T-helper 1 cell treated with Interleukin-12 subunit alpha and Interleukin-12 subunit beta and Interleukin-4 antibody, amounts not matched to agents 30 μg/mL and 1 μg/mL, for 36 hours (primary cell): ENCODE data around the gene PCDHB13.
"Not testable (repeated sequence)": the region's sequence is repeated elsewhere in the genome, so short reads cannot be mapped to it uniquely, and the experiment has no call there.

Source experiments
- H3K27ac Mint-ChIP-seq: one replicate; pipeline ENCODE4 v1.8.0; 2021; ENCODE audit warnings: mild to moderate bottlenecking, mixed read lengths
- H3K27me3 Mint-ChIP-seq: one replicate; pipeline ENCODE4 v1.8.0; 2021; ENCODE audit warnings: low read depth, mixed read lengths
- H3K36me3 Mint-ChIP-seq: one replicate; pipeline ENCODE4 v1.8.0; 2021; ENCODE audit warnings: low read depth, mixed read lengths
- H3K4me1 Mint-ChIP-seq: one replicate; pipeline ENCODE4 v1.8.0; 2021; ENCODE audit warnings: low read depth, mixed read lengths
- H3K4me3 Mint-ChIP-seq: one replicate; pipeline ENCODE4 v1.8.0; 2021; ENCODE audit warnings: mild to moderate bottlenecking, moderate library complexity, mixed read lengths
- H3K9me3 Mint-ChIP-seq: one replicate; pipeline ENCODE4 v1.8.0; 2021; ENCODE audit warnings: mixed read lengths

Gene PCDHB13

DNA sequence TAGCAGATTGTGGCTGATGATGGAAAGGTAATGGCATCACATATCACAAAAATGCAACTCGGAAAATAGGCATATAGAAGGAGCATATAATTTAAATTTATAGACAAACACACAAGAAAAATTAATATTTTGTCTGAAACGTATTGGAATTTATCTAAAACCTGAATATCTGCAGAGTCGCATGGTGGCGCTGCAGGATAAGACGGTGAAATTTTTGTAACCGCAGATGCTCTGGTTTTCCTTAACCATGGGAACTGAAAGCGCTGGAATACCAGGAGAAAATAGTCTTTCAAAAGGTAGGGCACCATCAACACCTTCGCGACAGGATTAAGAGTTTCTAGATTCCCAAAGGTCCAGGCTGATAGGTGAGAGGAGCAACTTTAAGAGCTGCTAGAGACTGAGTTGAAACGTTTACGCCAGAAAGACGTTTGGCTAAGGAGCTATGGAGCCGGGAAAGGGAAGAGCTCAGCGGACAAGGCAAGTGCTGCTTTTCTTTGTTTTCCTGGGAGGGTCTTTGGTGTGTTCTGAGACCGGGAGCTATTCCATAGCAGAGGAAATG lies 20.5 kb downstream of the PCDHB13 start:
- Mint-ChIP-seq H3K9me3 (peaks cover 41% of the 10 kb centered on the region), H3K4me1 (peaks cover 2% of the 10 kb centered on the region), H3K27me3 (peaks cover 3% of the 10 kb centered on the region), H3K4me3 (no peak overlapping the region), H3K27ac (no peak overlapping the region), H3K36me3 (peaks cover 2% of the 10 kb centered on the region)

DNA sequence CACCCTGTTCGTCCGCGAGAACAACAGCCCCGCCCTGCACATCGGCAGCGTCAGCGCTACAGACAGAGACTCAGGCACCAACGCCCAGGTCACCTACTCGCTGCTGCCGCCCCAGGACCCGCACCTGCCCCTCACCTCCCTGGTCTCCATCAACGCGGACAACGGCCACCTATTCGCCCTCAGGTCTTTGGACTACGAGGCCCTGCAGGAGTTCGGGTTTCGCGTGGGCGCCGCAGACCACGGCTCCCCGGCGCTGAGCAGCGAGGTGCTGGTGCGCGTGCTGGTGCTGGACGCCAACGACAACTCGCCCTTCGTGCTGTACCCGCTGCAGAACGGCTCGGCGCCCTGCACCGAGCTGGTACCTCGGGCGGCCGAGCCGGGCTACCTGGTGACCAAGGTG lies 22.2 kb downstream of the PCDHB13 start:
- H3K4me3 Mint-ChIP-seq, H3K36me3 Mint-ChIP-seq, H3K27ac Mint-ChIP-seq, H3K27me3 Mint-ChIP-seq, H3K4me1 Mint-ChIP-seq: not testable (repeated sequence)
- peaks cover 59% of the 10 kb centered on the region for H3K9me3 Mint-ChIP-seq

DNA sequence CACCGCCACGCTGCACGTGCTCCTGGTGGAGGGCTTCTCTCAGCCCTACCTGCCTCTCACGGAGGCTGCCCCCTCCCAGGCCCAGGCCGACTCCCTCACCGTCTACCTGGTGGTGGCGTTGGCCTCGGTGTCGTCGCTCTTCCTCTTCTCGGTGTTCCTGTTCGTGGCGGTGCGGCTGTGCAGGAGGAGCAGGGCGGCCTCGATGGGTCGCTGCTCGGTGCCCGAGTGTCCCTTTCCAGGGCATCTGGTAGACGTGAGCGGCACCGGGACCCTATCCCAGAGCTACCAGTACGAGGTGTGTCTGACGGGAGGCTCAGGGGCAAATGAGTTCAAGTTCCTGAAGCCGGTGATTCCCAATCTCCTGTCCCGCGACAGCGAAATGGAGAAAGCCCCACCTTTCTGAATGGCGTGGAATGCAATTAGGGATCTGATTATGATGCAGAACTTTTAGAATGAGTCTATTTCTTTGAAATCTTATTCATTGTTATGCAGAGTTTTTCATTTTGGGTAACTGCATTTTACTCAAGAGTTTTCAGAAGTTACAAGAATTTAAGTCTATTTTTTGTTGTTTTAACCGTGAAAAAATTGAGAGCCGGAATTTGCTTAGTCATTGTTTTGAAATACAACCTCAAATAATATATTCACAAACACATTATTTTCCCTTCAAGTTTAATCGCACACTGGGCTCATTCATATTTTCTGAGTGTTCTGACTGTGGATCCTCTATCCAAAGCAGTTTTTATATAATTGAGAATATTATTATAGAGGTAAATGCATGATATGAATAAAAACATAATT lies 23.0 kb downstream of the PCDHB13 start:
- H3K36me3 Mint-ChIP-seq: peaks cover 2% of the 10 kb centered on the region
- H3K4me1 Mint-ChIP-seq: peaks cover 2% of the 10 kb centered on the region
- peak overlapping the region; percentile 81 for H3K27ac Mint-ChIP-seq
- peaks cover 56% of the 10 kb centered on the region for H3K9me3 Mint-ChIP-seq
- H3K4me3 Mint-ChIP-seq: no peak overlapping the region
- H3K27me3 Mint-ChIP-seq: peaks cover 3% of the 10 kb centered on the region

DNA sequence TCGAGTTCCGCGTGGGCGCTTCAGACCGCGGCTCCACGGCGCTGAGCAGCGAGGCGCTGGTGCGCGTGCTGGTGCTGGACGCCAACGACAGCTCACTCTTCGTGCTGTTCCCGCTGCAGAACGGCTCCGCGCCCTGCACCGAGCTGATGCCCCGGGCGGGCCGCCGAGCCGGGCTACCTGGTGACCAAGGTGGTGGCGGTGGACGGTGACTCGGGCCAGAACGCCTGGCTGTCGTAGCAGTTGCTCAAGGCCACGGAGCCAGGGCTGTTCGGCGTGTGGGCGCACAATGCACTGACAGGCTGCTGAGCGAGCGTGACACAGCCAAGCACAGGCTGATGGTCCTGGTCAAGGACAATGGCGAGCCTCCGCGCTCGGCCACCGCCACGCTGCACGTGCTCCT lies 27.8 kb downstream of the PCDHB13 start:
- Mint-ChIP-seq H3K27me3 (peaks cover 2% of the 10 kb centered on the region), H3K9me3 (peaks cover 75% of the 10 kb centered on the region), H3K36me3 (peaks cover 5% of the 10 kb centered on the region), H3K27ac (no peak overlapping the region), H3K4me1 (peaks cover 2% of the 10 kb centered on the region), H3K4me3 (no peak overlapping the region)

DNA sequence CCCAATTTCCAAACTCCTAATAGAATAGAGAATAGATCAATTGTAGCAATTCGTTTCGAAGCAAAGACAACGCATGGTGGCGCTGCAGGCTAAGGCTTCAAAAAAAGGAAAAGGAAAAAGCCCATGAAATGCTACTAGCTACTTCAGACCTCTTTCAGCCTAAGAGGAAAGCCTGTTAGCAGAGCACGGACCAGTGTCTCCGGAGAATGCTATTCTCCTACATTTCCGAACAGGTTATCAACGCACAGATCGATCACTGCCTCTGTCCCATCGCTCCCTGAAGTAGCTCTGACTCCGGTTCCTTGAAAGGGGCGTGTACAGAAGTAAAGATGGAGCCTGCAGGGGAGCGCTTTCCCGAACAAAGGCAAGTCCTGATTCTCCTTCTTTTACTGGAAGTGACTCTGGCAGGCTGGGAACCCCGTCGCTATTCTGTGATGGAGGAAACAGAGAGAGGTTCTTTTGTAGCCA lies 31.6 kb downstream of the PCDHB13 start, which contains the start of gene PCDHB15:
PCDHB15 (plus strand) TSS at position 146 of the 468 bp plus-strand sequence; CDS start at position 330, 184 bp downstream.
- Mint-ChIP-seq H3K27me3 (no peaks in the 10 kb centered on the region), H3K27ac (no peak within 1 kb of the TSS), H3K36me3 (peaks cover 2% of the 10 kb centered on the region), H3K4me3 (no peak within 1 kb of the TSS), H3K9me3 (peaks cover 82% of the 10 kb centered on the region), H3K4me1 (no peaks in the 10 kb centered on the region)

DNA sequence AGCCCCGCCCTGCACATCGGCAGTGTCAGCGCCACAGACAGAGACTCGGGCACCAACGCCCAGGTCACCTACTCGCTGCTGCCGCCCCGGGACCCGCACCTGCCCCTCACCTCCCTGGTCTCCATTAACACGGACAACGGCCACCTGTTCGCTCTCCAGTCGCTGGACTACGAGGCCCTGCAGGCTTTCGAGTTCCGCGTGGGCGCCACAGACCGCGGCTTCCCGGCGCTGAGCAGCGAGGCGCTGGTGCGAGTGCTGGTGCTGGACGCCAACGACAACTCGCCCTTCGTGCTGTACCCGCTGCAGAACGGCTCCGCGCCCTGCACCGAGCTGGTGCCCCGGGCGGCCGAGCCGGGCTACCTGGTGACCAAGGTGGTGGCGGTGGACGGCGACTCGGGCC lies 33.3 kb downstream of the PCDHB13 start:
- not testable (repeated sequence) for H3K27ac Mint-ChIP-seq, H3K4me3 Mint-ChIP-seq, H3K36me3 Mint-ChIP-seq, H3K27me3 Mint-ChIP-seq, H3K4me1 Mint-ChIP-seq
- peaks cover 76% of the 10 kb centered on the region for H3K9me3 Mint-ChIP-seq

DNA sequence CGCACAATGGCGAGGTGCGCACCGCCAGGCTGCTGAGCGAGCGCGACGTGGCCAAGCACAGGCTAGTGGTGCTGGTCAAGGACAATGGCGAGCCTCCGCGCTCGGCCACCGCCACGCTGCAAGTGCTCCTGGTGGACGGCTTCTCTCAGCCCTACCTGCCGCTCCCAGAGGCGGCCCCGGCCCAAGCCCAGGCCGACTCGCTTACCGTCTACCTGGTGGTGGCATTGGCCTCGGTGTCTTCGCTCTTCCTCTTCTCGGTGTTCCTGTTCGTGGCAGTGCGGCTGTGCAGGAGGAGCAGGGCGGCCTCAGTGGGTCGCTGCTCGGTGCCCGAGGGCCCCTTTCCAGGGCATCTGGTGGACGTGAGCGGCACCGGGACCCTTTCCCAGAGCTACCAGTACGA lies 33.7 kb downstream of the PCDHB13 start:
- H3K4me1 Mint-ChIP-seq, H3K27ac Mint-ChIP-seq, H3K4me3 Mint-ChIP-seq, H3K27me3 Mint-ChIP-seq, H3K36me3 Mint-ChIP-seq: not testable (repeated sequence)
- H3K9me3 Mint-ChIP-seq: peaks cover 71% of the 10 kb centered on the region

DNA sequence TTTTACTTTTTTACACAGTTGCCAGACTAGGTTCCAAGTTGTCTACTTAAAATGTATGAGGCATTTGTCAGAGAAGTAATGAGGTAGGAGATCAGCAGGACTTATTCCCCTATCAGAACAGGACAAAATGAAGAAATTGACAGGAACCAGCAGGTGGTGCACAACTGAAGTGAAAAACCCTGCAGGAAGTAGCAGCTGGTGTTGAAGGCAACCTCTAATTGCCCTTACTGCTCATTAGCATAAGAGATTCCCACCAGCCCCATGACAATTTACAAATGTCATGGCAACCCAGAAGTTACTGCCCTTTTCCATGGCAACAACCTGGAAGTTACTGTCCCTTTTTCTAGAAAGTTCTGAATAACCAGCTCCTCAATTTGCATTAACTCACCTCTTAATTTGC lies 36.9 kb downstream of the PCDHB13 start:
- H3K4me1 Mint-ChIP-seq: no peaks in the 10 kb centered on the region
- H3K27ac Mint-ChIP-seq: no peak overlapping the region
- peaks cover 68% of the 10 kb centered on the region for H3K9me3 Mint-ChIP-seq
- no peaks in the 10 kb centered on the region for H3K36me3 Mint-ChIP-seq
- no peak overlapping the region for H3K4me3 Mint-ChIP-seq
- no peaks in the 10 kb centered on the region for H3K27me3 Mint-ChIP-seq

DNA sequence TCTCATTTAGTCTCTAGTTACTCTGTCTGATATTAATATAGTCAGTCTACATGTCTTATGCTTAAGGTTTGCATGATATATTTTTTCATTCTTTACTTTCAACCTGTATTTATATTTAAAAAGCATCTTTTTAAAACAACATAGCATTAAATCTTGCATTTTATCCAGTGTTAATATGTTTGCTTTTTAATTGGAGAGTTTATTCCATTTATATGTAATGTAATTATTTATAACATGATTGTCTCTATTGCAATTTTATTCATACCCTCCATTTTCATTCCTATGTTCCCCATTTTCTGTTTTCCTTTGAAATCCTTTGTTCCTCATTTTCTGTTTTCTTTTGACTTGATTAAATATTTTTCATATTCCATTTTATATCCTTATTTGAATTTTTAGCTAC lies 44.7 kb downstream of the PCDHB13 start:
- Mint-ChIP-seq H3K9me3 (peaks cover 77% of the 10 kb centered on the region), H3K27me3 (no peaks in the 10 kb centered on the region), H3K4me3 (no peak overlapping the region), H3K36me3 (no peaks in the 10 kb centered on the region), H3K27ac (no peak overlapping the region), H3K4me1 (no peaks in the 10 kb centered on the region)

DNA sequence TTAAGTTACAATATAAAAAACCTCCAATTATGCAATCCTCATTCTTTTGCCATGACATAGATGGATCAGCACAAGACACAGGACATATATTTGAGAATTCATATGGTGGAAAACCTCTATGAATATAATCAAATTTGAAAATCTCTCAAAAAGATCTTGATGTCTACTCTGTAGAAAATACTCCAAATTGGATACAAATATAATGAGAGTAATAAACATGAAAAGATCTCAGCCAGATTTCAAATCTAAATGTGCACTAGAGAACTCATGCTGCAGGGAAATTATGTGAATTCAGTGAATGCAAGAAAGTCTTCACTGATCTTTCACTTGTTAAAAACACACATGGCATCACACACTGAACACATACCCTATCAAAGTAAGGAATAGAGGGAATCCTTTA lies 45.2 kb downstream of the PCDHB13 start:
- Mint-ChIP-seq H3K36me3 (no peaks in the 10 kb centered on the region), H3K4me3 (no peak overlapping the region), H3K9me3 (peaks cover 74% of the 10 kb centered on the region)

DNA sequence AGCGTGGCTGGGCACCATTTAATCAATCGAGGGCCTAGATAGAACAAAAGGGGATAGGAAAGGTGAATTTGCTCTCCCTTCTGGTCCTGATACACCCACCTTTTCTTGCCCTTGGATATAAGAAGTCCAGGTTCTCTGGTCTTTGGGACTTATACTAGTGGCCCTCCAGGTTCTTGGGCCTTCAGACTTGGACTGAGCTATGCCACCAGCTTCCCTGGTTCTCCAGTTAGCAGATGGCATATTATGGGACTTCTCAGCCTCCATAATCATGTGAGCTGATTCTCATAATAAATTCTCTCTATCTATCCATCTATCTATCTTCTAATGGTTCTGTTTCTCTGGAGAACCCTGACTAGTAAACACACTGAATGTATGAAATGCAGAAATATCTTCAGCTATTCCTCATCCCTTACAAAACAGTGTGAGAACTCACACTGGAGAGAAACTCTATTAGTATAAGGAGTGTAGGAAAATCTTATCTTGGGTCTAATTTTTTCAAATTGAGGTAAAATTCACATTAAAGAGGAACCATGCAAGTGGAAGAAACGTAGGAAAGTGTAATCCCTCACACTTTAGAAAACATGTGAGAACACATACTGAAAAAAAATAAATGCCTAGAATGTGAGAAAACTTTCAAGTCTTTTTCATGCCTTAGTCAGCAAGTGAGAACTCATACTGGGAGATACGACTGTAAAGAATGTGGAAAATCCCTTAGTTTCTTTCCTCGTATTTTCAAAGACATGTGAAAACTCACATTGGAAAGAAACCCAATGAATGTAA lies 46.9 kb downstream of the PCDHB13 start:
- H3K4me1 Mint-ChIP-seq: no peaks in the 10 kb centered on the region
- no peaks in the 10 kb centered on the region for H3K27me3 Mint-ChIP-seq
- H3K36me3 Mint-ChIP-seq: no peaks in the 10 kb centered on the region
- H3K9me3 Mint-ChIP-seq: peaks cover 74% of the 10 kb centered on the region
- no peak overlapping the region for H3K4me3 Mint-ChIP-seq
- H3K27ac Mint-ChIP-seq: no peak overlapping the region

More for the DNA sequence above, 45.2 kb downstream of the PCDHB13 start:
- Mint-ChIP-seq H3K4me1 (no peaks in the 10 kb centered on the region), H3K27me3 (no peaks in the 10 kb centered on the region), H3K27ac (no peak overlapping the region)

DNA sequence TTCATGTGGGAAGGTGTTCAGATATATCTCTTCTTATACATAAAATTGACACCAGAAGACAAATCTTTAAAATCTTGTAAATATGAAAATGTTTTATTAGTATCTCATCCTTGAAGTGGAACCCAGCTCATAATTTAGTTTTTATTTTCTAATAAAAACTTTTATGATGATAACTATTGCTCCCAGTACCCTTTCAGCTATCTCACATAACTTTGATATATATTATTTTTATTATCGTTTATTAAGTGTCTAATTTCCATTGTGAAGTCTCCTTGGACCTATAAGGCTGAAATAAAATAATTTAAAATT lies 47.5 kb downstream of the PCDHB13 start:
- Mint-ChIP-seq H3K4me1 (no peaks in the 10 kb centered on the region), H3K36me3 (no peaks in the 10 kb centered on the region), H3K9me3 (peaks cover 74% of the 10 kb centered on the region), H3K27me3 (no peaks in the 10 kb centered on the region), H3K27ac (no peak overlapping the region), H3K4me3 (no peak overlapping the region)
